GM21528 (cell line): Measurements from ENCODE around the gene CHSY3.

ENCODE experiments used
- ATAC-seq: cut with Tn5 transposase; IDR thresholded peaks from one replicate; pipeline ENCODE4 v1.9.1; 2021; ENCODE audit warnings: mild to moderate bottlenecking, moderate library complexity; ENCODE audit not compliant: unreplicated experiment, low FRiP score

CHSY3 gene

DNA sequence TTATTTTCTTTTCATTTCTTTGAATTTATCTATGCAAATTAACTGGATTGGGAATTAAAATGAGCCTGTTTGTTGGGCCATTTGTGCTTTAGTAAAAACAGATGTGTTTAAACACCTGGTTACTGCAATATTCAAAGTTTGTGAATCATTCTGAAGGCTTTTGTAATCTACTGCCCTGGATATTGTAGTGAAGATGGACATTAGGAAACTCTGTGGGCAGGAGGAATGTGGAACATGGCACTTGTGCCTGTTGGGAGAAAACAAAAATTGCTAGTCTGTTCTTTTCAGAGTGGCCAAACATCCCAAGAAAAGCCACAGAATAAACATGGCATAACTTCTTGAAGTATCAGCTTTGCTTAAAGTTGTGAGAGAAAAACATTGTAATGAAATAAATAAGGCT lies 40.8 kb downstream of the CHSY3 start:
- no peak for ATAC-seq

DNA sequence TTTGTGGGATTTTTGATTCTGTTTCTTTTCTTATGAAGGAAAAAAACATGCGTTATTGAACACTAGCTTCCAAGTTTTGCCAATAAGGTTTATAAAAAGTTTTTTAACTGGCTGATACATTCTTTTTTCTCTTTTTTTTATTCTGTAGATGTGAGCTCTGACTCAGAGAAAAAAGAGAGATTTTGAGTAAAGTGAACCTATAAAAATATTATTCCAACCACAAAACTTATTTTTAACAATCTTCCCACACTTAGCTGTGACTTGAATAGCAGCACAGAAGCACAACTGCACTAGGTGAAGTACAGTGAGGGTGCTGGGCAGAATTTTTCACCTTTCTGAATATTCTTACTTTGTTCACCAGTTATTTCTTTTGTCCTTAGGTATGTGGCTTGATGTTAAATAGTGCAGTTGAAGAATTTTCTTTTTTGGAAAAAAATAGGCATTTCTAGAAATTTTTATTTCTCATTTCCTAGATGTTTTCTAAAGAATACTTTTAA lies 41.6 kb downstream of the CHSY3 start:
- no peak for ATAC-seq

DNA sequence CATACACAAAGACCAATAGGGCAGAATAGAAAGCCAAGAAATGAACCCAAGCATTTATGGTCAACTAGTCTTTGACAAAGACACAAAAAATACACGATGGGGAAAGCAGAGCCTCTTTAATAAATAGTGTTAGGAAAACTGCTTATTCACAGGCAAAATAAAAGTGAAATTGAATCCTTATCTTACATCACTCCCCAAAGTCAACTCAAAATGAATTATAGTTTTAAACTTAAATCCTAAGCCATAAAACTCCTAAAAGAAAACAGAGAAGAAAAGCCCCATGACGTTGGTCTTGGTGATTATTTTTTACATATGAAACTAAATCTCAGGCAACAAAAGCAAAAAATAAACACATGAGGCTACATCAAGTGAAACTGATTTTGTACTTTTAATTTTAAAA lies 46.8 kb downstream of the CHSY3 start:
- no peak for ATAC-seq

DNA sequence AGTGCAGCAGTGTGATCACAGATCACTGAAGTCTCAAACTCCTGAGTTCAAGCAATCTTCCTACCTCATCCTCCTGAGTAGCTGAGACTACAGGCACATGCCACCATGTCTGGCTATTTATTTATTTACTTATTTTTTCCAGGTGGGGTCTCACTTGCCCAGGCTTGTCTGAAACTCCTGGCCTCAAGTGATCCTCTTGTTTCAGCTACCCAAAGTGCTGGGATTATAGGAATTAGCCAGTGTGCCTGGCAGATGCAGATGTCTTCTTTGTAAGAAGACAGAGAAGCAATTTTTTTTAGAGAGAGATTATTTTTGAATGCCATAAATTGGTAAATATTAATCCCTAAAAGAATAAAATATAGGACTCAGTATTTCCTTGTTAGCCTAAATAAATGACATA lies 54.3 kb downstream of the CHSY3 start:
- ATAC-seq, result no peak

DNA sequence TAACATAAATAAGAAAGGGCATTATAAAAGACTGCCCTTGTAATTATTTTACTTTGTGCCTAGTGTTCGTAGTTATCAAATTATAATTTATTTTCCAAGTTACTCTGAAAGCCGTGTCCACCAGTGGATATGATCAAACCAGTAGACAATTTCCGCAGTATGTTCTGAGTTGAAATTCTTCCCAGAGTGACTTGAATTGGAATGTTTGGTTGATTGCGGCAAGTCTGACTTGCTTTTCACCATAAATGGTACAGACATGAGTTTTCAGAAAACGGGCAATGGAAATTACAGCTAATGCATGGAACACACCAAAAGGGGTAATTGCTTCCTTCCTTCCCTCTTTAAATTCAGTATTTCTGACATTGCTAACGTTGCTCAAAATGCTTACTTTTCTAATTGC lies 56.6 kb downstream of the CHSY3 start:
- ATAC-seq, result no peak

DNA sequence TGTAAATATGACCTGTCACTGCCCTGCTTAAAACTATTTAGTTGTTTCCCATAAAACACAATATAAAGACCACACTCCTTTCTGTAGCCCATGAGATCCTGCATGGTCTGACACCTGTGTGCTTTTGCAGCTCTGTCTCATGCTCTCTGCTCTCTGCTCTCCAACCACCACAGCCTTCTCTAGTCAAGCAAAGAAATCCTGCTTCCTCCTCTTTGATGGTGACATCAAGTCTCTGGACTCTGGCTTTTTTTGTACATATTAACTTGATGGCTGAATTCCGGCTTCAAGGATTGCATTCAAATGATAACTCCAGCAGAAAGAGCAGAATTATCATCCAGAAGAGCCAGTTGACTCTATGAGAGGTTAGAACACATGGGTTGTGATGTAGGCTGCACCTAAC lies 58.2 kb downstream of the CHSY3 start:
- ATAC-seq, result no peak

DNA sequence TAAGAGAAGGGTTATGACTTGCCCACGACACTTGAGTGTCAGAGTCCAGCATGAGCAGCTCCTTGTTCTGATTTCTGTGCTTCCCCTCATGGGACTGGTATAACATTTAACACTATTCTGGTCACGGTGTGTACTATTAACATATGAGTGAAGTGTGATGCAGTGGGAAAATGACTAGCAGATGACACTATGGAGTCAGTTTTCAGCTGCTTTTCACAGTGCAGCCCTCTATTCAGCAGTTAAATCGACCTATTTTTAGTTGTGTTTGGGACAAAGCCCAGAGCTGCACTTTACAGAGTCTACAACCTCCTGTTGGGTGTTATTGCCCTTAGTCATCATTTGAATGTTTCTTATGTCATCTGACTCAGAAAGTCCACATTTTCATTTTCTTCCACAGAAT lies 59.1 kb downstream of the CHSY3 start:
- no peak for ATAC-seq

DNA sequence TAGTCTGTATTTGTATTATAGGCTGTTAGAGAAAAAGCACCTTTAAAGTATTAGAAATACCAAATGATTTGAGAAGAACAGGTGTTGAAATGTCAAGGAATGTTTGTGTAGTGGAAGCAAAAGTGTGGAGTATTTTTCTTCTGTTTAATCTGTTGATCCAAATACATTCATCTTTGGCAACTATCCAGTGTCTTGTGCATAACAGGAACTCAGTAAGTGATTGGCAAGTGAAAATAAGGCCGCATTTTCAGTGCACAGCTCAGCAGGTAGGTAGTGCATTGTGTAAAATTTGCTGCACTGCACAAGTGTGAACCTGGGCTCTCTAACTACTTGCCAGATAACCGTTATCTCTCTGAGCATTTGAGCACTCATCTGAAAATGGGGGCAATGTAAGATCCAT lies 61.8 kb downstream of the CHSY3 start:
- ATAC-seq, result no peak

DNA sequence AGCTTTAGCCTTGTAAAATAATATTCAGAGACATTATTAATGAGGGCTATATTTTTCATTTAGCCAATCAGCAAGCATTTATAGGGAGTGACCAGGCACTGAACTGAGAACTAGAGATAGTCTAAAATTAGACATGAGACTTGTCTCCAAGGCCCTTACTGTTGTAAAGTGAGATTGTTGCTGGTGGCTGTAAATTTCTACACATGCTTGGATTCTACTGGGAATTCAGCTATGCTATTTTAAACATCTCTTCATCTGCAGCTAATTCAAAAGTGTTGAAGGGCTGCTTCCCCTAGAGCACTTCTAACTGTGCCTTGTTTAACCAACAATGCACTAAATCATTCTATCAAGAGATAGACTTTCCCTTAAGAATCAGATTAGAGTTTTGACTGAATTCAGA lies 67.4 kb downstream of the CHSY3 start:
- ATAC-seq, result no peak

DNA sequence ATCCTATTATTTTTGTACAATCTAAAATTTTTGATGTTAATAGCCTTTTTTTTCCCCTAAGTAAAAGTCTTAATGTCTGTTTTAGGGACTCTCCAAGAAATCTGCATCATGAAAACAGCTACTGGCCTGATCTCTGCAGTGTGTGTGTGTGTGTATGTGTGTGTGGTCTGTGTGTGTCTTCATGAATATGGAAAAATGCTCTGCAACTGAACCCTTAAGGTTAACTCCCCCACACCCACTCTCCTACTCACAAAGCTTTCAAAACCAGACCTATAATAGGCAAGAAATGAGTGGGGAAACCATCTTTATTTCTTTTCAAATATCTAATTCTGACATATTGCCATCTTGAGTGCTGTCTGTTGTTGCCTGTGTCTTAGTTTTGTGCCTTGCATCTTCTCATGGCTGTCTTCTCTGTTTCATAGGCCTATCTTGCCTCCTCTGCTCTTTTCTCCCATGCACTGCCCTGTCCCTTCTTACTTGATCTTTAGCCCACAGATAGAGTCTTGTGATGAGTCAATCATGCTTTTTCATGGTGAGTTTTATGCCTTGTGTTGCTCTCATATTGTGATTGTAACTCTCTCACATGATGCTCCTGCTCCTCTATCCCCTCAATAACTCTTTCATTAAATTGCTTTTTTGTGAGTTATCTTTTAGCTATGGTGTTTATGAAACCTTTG lies 68.3 kb downstream of the CHSY3 start:
- no peak for ATAC-seq

DNA sequence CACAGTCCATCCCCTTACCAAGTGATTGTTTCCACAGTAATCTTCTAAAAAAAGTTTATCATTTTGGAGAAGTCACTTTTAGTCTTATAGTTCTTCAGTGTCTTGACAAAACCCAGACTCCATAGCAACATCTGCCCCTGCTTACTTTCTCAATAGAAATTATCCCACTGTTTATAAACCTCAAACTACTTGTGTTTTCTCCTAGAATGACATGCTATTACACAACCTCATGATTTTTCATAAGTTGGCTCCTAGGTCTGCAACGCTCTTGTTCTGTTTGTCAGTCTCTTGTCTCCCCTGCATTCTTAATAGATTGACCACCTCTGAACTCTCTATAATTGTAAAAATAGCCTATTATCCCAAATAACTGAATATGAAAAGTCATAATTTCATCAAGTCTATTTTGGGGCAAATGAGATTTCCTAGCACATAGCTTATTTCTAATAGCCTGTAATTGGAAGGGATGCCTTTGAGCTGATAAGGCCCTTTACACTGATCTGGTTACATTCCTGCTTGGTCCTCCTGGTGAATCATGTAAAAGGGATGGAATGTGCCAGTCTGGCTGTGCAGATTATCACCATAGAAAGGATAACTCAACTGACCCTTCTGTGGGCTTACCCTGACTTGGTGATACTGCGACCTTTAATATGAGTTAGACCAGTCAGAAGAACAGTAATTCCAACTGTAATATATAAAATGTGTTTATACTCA lies 69.6 kb downstream of the CHSY3 start:
- no peak for ATAC-seq

DNA sequence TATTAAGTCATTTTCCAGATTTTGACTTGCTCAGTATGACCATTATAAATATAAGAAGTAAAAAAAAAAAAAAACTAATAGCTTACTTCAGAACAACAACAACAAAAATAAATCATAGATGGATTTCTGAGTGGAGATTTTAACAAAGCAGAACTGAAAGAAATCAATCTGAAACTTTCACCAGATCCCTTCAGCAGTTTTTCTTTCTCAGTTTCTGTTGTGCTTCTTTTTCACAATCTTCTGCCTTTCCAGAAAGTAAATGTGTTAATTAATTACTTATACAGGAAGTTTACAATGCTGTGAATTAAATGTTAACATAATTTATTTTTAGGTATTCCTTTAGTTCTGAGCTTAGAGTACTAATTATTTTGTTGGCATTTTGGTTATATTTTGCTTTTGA lies 73.5 kb downstream of the CHSY3 start:
- peak; percentile 82 for ATAC-seq

DNA sequence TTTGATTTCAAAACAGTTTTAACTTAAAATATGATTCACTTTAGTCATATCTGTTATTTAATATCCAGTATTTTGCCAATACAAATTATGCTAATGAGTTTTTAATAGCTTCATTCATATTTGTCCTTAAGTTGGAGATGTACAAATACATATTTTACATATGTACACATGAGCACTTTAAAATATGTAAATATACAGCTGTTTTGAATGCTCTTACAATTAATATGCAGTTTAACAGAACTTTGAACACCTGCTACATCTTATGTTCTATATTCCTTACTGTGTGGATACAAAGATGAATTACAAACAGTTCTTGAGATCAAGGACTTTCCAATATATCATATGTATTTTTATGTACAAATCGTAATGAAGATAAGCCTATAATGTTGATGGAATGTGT lies 74.0 kb downstream of the CHSY3 start:
- no peak for ATAC-seq

DNA sequence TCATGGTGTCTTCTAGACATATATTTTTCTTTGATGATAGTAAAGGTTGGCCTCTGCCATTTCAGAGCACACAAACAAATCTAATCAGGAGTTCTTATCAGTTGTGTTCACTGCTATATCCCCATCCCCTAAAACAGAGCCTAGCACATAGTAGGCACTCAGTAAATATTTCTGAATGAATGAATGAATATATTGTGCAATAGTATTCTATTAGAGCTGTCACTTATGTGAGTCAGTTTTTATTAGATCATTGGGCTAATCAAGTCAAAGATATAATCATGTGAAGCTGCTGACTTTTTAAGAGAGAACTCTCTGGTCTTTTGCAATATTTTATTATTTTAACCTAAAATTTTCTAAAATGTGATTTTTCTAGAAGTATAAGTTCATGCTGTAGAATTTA lies 84.2 kb downstream of the CHSY3 start:
- no peak for ATAC-seq

DNA sequence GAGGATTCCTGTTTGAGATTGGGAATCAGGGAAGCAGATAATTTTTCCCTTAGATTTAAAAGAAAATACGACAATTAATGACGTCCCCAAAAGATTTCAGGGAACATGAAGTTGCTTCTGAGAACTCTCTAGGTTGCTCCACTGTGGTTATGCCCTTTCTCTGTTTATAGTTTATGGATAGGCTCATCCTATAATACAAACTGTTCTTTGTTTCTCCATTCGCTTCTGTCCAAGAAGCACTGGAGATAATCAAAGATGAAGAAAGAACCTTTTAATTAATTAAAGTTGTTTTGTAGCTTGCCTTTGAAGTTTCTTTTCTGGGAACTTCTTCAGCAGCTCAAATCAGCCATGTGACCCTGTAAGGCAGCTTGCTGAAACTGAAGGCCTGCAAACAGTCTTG lies 87.5 kb downstream of the CHSY3 start:
- no peak for ATAC-seq

DNA sequence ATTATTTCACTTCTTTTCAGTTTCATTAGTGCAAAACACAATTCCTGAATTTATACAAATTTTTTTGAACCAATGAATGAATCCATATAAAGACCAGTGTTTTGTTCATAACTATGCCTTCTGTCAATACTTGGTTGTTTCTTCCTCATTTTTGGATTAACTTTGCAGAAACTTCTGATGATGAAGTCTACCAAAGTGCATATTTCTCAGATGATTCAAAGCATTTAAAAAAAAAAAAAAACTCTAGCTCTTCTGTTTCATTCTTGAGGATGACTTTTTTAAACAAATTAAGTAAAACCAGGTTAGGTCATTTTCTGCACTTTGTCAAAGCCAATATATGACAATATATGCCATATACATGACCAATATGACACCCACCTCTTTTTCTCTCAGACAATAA lies 92.6 kb downstream of the CHSY3 start:
- no peak for ATAC-seq

DNA sequence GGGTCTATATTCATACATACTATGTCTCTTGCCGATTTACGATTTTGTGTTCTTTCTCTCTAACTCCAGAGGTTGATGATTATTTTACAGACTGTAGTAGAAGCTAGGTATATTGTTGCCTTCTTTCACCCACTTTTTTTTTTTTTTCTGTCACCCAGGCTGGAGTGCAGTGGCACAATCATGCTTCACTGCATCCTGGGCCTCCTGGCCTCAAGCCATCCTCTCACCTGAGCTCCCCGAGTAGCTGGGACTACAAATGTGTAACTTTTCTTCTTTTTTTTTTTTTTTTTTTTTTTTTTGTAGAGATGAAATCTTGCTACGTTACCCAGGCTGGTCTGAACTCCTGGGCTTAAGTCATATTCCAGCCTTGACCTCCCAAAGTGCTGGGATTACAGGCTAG lies 96.2 kb downstream of the CHSY3 start:
- ATAC-seq, result no peak

DNA sequence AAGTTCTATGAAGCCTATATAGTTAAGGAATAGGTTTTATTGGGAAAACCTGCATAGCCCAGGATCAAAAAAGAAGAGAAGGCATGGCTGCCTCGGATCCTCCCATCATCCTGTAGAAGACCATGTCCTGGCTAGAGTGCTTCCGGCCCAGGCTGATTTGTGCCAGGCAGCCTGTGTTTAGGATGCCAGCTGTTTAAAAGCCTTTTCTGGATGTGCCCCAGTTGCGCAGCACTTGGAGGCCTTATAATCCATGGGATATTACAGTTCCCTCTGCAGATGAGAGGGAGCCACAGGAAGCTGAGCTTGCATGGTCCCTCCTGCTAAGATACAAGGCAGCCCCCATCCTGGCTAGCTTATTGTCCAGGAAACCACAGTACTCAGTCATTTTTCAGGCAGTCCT lies 97.9 kb downstream of the CHSY3 start:
- no peak for ATAC-seq

DNA sequence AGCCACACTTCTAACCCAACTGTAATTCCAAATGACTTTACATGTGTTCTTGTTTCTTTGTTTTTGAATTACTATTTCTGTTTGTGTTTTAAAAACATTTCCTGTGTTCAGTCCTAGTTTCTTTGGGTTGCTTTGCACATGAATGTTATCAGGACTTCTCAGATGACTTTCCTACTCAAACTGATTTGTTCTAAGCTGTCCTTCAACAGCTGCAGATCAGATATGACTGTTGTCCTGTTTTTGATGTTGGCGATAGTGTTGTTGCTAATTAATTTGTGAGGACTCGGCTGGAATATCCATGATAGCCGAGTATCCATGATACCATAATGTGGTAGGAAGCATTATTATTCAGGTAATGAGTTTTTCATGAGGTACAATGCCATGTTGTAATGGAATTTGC lies 98.6 kb downstream of the CHSY3 start:
- no peak for ATAC-seq

DNA sequence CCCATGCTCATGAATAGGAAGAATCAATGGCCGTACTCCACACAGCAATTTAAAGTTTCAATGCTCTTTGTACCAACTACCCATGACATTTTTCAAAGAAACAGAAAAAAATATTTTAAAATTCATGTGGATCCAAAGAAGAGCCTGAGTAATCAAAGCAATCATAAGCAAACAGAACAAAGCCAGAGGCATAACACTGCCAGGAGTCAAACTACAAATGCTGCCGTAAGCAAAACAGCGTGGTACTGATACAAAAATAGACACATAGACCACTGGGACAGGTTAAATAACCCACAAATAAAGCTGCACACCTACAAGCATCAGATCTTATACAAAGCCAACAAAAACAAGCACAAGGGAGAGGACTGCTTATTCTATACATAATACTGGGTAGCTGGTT lies 107.7 kb downstream of the CHSY3 start:
- no peak for ATAC-seq

DNA sequence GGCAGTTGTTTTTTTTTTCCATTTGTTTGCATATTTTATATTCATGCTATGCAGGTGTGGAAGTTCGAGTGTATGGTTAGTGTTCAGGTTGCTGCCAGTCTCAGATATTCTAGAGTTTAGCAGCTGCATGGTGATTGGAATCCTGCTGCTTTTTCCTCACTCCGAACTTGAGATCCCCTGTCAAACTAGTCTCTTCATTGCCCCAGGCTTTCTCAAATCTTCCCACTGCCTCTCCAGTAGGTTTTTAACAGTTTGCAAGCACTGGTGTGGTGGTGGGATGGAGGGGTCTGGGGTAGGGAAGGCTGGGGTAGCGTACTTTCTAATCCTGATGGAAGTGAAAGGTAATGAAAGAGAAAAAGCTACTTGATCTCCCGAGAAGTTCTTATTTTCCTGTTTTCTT lies 112.9 kb downstream of the CHSY3 start:
- no peak for ATAC-seq

DNA sequence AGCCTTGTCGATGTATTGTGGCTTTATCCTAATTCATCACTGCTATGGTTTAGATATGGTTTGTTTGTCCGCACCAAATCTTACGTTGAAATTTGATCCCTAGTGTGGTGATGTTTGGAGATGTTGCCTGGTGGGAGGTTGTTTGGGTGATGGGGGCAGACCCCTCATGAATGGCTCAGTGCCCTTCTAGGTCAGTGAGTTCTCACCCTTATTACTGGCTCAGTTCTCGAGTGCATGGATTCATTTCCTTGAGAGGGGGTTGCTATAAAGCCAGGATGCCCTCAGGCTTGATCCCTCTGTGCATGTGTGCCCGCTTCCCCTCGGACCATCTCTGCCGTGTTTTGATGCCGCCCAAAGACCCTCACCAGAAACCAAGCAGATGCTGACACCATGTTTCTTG lies 114.4 kb downstream of the CHSY3 start:
- ATAC-seq, result no peak
